Testis (tissue), 3 donors: Measurements from ENCODE around the gene PSMB10. TPM values are rescaled to one million over a fixed set of nuclear protein-coding genes. Genes with fewer than 3 reads are reported as not detected.
A peak's percentile ranks its signal among the peaks of the same experiment; 100 is the strongest.

ENCODE experiments used
- DNase-seq: peaks from one replicate; pipeline ENCODE4 v3.0.0-alpha.2; 2019
- H3K27ac ChIP-seq, 2 donors: fragments of 200-600 bp; sonication (generic); one replicate each; pipeline ENCODE4 v1.5.1; 2019
- H3K27me3 ChIP-seq: fragments of 200-600 bp; sonication (generic); one replicate; pipeline ENCODE4 v1.5.1; 2019
- H3K36me3 ChIP-seq: fragments of 200-600 bp; sonication (generic); one replicate; pipeline ENCODE4 v1.5.1; 2017; ENCODE audit warnings: low read depth; ENCODE audit errors: missing control alignments
- H3K4me1 ChIP-seq: fragments of 200-600 bp; sonication (generic); one replicate; pipeline ENCODE4 v1.5.1; 2019
- H3K4me3 ChIP-seq, 2 donors: fragments of 200-600 bp; sonication (generic); one replicate each; pipeline ENCODE4 v1.5.1; 2017 to 2019
- H3K9me3 ChIP-seq: fragments of 200-600 bp; sonication (generic); one replicate; pipeline ENCODE4 v1.5.1; 2017
- CTCF ChIP-seq, 3 experiments: fragments of 450-650 bp in 2 of 3; fragments of 200-600 bp in 1 of 3; sonication (generic) in 1 of 3; IDR thresholded peaks; one replicate each; pipeline ENCODE4 v1.5.1; 2016 to 2019; ENCODE audit warnings: antibody characterized with exemption in 3 of 3, mild to moderate bottlenecking in 2 of 3, moderate library complexity in 1 of 3
- POLR2A ChIP-seq: fragments of 450-650 bp; IDR thresholded peaks from one replicate; pipeline ENCODE4 v1.6.1; 2017; ENCODE audit warnings: antibody characterized with exemption, mild to moderate bottlenecking, moderate library complexity
- WGBS, 2 donors: methylation state at CpG; one replicate each; pipeline ENCODE4 v1.1.5; 2018; 5-methylcytosine and 5-hydroxymethylcytosine counted together
- intact Hi-C: fragments of 100-400 bp; cut with DNase I; formaldehyde crosslinking; loops from one replicate; pipeline ENCODE4 v1.15.1; 2023; ENCODE audit warnings: low total_unique reads
- polyA plus RNA-seq: library from polyadenylated mRNA; stranded (reverse); fragments of 350-450 nt; fragmentation: Illumina TruSeq; extraction: RNeasy Lipid Tissue Mini Kit (QIAGEN cat#74804); gene quantifications from one replicate; pipeline ENCODE4 v1.2.3, GENCODE V29; 2014; ENCODE audit warnings: low read depth, low replicate concordance; ENCODE audit not compliant: insufficient read depth
- small RNA-seq, 2 donors: library from RNA; depleted of rRNA; stranded (forward); fragments of <200 nt; gene quantifications; one replicate each; pipeline ENCODE3, GENCODE V24; 2016
- total RNA-seq, 2 donors: library from RNA; depleted of rRNA; stranded (reverse); fragments of >200 nt; gene quantifications; one replicate each; pipeline ENCODE4 v1.2.3, GENCODE V29; 2016

Gene PSMB10
- total and polyA plus RNA-seq, 3 donors from 2014 or later, result 13.2 to 49.1 (median 14.2) TPM

- no peak overlapping the region for H3K27ac ChIP-seq
- no peak for DNase-seq
- 96 to 97% methylated on average over 18 to 19 of the region's 19 CpGs for WGBS, 2 donors
- no peak overlapping the region for H3K4me3 ChIP-seq
- H3K4me1 ChIP-seq, result peaks cover 13% of the 10 kb centered on the region
- no peaks in the 10 kb centered on the region for H3K27me3 ChIP-seq
- no peaks in the 10 kb centered on the region for H3K9me3 ChIP-seq
- no peak for TF ChIP-seq POLR2A
- no peak for TF ChIP-seq CTCF (IDR thresholded peaks at IDR 0.05)
- intact Hi-C loops, result no loop called here
- no peaks in the 10 kb centered on the region for H3K36me3 ChIP-seq
These were observed 50.7 kb downstream of the PSMB10 start for GRCh38 chr16:67885976-67886375.

- intact Hi-C loops, result no loop called here
- H3K36me3 ChIP-seq, result no peaks in the 10 kb centered on the region
- TF ChIP-seq CTCF (IDR thresholded peaks at IDR 0.05) (no peak), POLR2A (no peak)
- H3K27ac ChIP-seq, result no peak overlapping the region
- no peaks in the 10 kb centered on the region for H3K9me3 ChIP-seq
- peaks cover 10% of the 10 kb centered on the region for H3K4me1 ChIP-seq
- WGBS, 2 donors, result 88 to 95% methylated on average over 1 to 12 of the region's 12 CpGs
- no peaks in the 10 kb centered on the region for H3K27me3 ChIP-seq
- DNase-seq, result no peak
- H3K4me3 ChIP-seq, result no peak overlapping the region
These were observed 51.1 kb downstream of the PSMB10 start for GRCh38 chr16:67885545-67885944.

GRCh38 chr16:67884684-67885083 lies 52.0 kb downstream of the PSMB10 start, which contains the start of gene NRN1L:
Gene NRN1L, plus strand, starts transcription at chr16:67884885. Its CDS starts 19 bp downstream, at chr16:67884904.
- Histone ChIP-seq H3K27ac (peak within 1 kb of the TSS in 1 of 2 donors; percentile 10), H3K36me3 (no peaks in the 10 kb centered on the region), H3K4me3 (no peak within 1 kb of the TSS), H3K4me1 (peaks cover 10% of the 10 kb centered on the region), H3K9me3 (no peaks in the 10 kb centered on the region), H3K27me3 (no peaks in the 10 kb centered on the region)
- TF ChIP-seq CTCF (IDR thresholded peaks at IDR 0.05) (no peak), POLR2A (no peak)
- WGBS, 2 donors, result 5 to 17% methylated on average over 10 to 18 of the region's 22 CpGs
- peak; percentile 93 for DNase-seq
- intact Hi-C loops, result no loop called here

Small RNA genes within 50 kb of the gene (small RNA-seq; reads per million reads assigned to genes)
- 0 reads per million in 2 donors for gene NRN1L

Other genes starting within 250 kb of the PSMB10 start
- gene GFOD2, start 217.5 kb downstream of the PSMB10 start, total RNA-seq, result 10 to 100 TPM; 18.0 to 20.4 TPM
- gene GFOD2, start 217.5 kb downstream of the PSMB10 start, polyA plus RNA-seq, result 23.0 TPM
- gene RANBP10, start 130.3 kb downstream of the PSMB10 start, total RNA-seq, result 10 to 100 TPM; 23.0 to 25.2 TPM
- 23.5 TPM for gene RANBP10, start 130.3 kb downstream of the PSMB10 start, polyA plus RNA-seq
- 10 to 100 TPM; 31.3 to 40.4 TPM for gene TSNAXIP1, start 130.0 kb downstream of the PSMB10 start, total RNA-seq
- gene TSNAXIP1, start 130.0 kb downstream of the PSMB10 start, polyA plus RNA-seq, result 93.7 TPM
- 10 to 100 TPM; 56.8 to 59.7 TPM for gene THAP11, start 94.5 kb downstream of the PSMB10 start, total RNA-seq
- 24.0 TPM for gene THAP11, start 94.5 kb downstream of the PSMB10 start, polyA plus RNA-seq
- 100 to 1,000 TPM; 239 to 297 TPM for gene NUTF2, start 89.9 kb downstream of the PSMB10 start, total RNA-seq
- gene NUTF2, start 89.9 kb downstream of the PSMB10 start, polyA plus RNA-seq, result 121 TPM
- gene CENPT, start 89.2 kb downstream of the PSMB10 start, total RNA-seq, result 100 to 1,000 TPM; 115 to 154 TPM
- 108 TPM for gene CENPT, start 89.2 kb downstream of the PSMB10 start, polyA plus RNA-seq
- gene EDC4, start 63.8 kb downstream of the PSMB10 start, total RNA-seq, result 100 to 1,000 TPM; 106 to 107 TPM
- 96.7 TPM for gene EDC4, start 63.8 kb downstream of the PSMB10 start, polyA plus RNA-seq
- gene NRN1L, start 52.0 kb downstream of the PSMB10 start, total RNA-seq, result 1 to 10 TPM; 4.2 to 8.1 TPM
- 2.9 TPM for gene NRN1L, start 52.0 kb downstream of the PSMB10 start, polyA plus RNA-seq
- 10 to 100 TPM; 47.7 to 50.5 TPM for gene PSKH1, start 43.6 kb downstream of the PSMB10 start, total RNA-seq
- gene PSKH1, start 43.6 kb downstream of the PSMB10 start, polyA plus RNA-seq, result 66.8 TPM
- 1 to 10 TPM in 1 of 2 donors, under 1 TPM in 1; 0.62 to 1.7 TPM for gene CTRL, start 5.0 kb downstream of the PSMB10 start, total RNA-seq
- 0.36 TPM for gene CTRL, start 5.0 kb downstream of the PSMB10 start, polyA plus RNA-seq
- 10 to 100 TPM; 20.6 to 25.3 TPM for gene LCAT, start 7.3 kb upstream of the PSMB10 start, total RNA-seq
- 12.9 TPM for gene LCAT, start 7.3 kb upstream of the PSMB10 start, polyA plus RNA-seq
- gene SLC12A4, start 31.8 kb upstream of the PSMB10 start, total RNA-seq, result 10 to 100 TPM; 64.3 to 68.4 TPM
- 46.7 TPM for gene SLC12A4, start 31.8 kb upstream of the PSMB10 start, polyA plus RNA-seq
- 100 to 1,000 TPM; 127 to 138 TPM for gene DPEP3, start 43.6 kb upstream of the PSMB10 start, total RNA-seq
- 61.0 TPM for gene DPEP3, start 43.6 kb upstream of the PSMB10 start, polyA plus RNA-seq
- 1 to 10 TPM; 2.7 to 3.0 TPM for gene DPEP2, start 62.6 kb upstream of the PSMB10 start, total RNA-seq
- gene DPEP2, start 62.6 kb upstream of the PSMB10 start, polyA plus RNA-seq, result 5.9 TPM
- 1 to 10 TPM; 2.4 to 4.1 TPM for gene DPEP2NB, start 79.1 kb upstream of the PSMB10 start, total RNA-seq
- 3.2 TPM for gene DPEP2NB, start 79.1 kb upstream of the PSMB10 start, polyA plus RNA-seq
- 10 to 100 TPM; 19.1 to 19.9 TPM for gene DDX28, start 86.4 kb upstream of the PSMB10 start, total RNA-seq
- 18.6 TPM for gene DDX28, start 86.4 kb upstream of the PSMB10 start, polyA plus RNA-seq
- 10 to 100 TPM; 24.6 to 32.4 TPM for gene DUS2, start 86.4 kb upstream of the PSMB10 start, total RNA-seq
- 62.5 TPM for gene DUS2, start 86.4 kb upstream of the PSMB10 start, polyA plus RNA-seq
- 100 to 1,000 TPM in 1 of 2 donors, 10 to 100 TPM in 1; 94.7 to 115 TPM for gene NFATC3, start 148.5 kb upstream of the PSMB10 start, total RNA-seq
- 78.0 TPM for gene NFATC3, start 148.5 kb upstream of the PSMB10 start, polyA plus RNA-seq